ENCODE measurements around the gene TATDN3.

DNA sequence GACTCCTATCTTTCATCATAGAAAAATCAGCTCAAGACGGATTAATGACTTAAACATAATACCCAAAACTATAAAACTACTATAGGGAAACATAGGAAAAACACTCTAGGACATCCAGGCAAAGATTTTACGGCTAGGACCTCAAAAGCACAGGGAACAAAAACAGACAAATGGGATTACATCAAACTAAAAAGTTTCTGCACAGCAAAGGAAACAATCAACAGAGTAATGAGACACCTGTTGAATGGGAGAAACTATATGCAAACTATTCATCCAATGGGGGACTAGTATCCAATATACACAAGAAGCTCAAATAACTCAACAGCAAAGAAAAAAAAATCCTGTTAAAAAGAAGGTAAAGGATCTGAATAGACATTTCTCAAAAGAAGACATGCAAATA, 18.7 kb upstream of the TATDN3 start:
- TF ChIP-seq, protein P1, sequence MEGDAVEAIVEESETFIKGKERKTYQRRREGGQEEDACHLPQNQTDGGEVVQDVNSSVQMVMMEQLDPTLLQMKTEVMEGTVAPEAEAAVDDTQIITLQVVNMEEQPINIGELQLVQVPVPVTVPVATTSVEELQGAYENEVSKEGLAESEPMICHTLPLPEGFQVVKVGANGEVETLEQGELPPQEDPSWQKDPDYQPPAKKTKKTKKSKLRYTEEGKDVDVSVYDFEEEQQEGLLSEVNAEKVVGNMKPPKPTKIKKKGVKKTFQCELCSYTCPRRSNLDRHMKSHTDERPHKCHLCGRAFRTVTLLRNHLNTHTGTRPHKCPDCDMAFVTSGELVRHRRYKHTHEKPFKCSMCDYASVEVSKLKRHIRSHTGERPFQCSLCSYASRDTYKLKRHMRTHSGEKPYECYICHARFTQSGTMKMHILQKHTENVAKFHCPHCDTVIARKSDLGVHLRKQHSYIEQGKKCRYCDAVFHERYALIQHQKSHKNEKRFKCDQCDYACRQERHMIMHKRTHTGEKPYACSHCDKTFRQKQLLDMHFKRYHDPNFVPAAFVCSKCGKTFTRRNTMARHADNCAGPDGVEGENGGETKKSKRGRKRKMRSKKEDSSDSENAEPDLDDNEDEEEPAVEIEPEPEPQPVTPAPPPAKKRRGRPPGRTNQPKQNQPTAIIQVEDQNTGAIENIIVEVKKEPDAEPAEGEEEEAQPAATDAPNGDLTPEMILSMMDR (IDR thresholded peaks at IDR 0.05), result no peak
- no peak for TF ChIP-seq POLR2A (IDR thresholded peaks at IDR 0.05)
- TF ChIP-seq POLR2AphosphoS5 (IDR thresholded peaks at IDR 0.05), result no peak

Measured in breast epithelium (tissue), 3 donors.